Measurements from ENCODE around the gene HSPA1B. TPM values are rescaled to one million over a fixed set of nuclear protein-coding genes. Genes with fewer than 3 reads are reported as not detected.

Gene HSPA1B
- total RNA-seq, 1 experiment from 2014 or later: 214 TPM

DNA sequence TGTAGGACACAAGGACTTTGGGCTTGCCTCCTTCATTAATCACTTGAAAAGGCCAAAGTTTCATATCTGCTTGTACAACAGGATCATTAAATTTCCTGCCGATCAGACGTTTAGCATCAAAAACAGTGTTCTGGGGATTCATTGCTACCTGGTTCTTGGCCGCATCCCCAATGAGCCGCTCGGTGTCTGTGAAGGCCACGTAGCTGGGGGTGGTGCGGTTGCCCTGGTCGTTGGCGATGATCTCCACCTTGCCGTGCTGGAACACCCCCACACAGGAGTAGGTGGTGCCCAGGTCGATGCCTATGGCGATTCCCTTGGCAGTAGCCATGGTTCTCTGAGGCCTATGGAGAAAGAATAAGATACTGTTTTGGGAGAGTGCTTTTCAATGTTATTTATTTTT is 15.9 kb upstream of the HSPA1B start:
- no peaks in the 10 kb centered on the region for H3K27me3 ChIP-seq (ENCODE audit: insufficient read depth, low read length)
- no peak overlapping the region for H3K4me3 ChIP-seq (replicated peaks in 1 of 2; ENCODE audit: low read depth in 1 of 2, low read length in 2 of 2)
- ChIA-PET POLR2A (interaction anchor here (1.6 to 3.3 kb wide), 2 partner anchors 10 to 16 kb away, joined by 4 to 24 read pairs; partner anchors contain the start of gene HSPA1B), RAD21 (ENCODE audit: low non-redundant PET in 1 of 2, low total read pairs in 2 of 2, uncharacterized antibody in 2 of 2, unreplicated experiment in 2 of 2) (no interaction called here), CTCF (no interaction called here)
- H2AFZ ChIP-seq (ENCODE audit: low read depth, low read length, poor library complexity, severe bottlenecking): no peak overlapping the region
- peaks cover 26 to 28% of the 10 kb centered on the region in 2 experiments for H3K4me1 ChIP-seq (ENCODE audit: control insufficient read depth in 1 of 2, insufficient read depth in 2 of 2, low read length in 2 of 2)
- ATAC-seq (no peak), DNase-seq (ENCODE audit: low read depth, low spot score) (no peak)
- no peak overlapping the region for H3K9ac ChIP-seq (ENCODE audit: low read length)
- H3K9me3 ChIP-seq (ENCODE audit: control insufficient read depth in 1 of 2, insufficient read depth in 1 of 2, low read depth in 1 of 2, low read length in 2 of 2): peaks cover 0 to 5% of the 10 kb centered on the region in 2 experiments; a peak in 1 of 4 replicates
- no peak overlapping the region for H3K27ac ChIP-seq (ENCODE audit: low read depth, low read length)
- H3K36me3 ChIP-seq (ENCODE audit: control insufficient read depth in 1 of 2, insufficient read depth in 2 of 2, low read length in 2 of 2): no peaks in the 10 kb centered on the region
- TF ChIP-seq, protein P1, sequence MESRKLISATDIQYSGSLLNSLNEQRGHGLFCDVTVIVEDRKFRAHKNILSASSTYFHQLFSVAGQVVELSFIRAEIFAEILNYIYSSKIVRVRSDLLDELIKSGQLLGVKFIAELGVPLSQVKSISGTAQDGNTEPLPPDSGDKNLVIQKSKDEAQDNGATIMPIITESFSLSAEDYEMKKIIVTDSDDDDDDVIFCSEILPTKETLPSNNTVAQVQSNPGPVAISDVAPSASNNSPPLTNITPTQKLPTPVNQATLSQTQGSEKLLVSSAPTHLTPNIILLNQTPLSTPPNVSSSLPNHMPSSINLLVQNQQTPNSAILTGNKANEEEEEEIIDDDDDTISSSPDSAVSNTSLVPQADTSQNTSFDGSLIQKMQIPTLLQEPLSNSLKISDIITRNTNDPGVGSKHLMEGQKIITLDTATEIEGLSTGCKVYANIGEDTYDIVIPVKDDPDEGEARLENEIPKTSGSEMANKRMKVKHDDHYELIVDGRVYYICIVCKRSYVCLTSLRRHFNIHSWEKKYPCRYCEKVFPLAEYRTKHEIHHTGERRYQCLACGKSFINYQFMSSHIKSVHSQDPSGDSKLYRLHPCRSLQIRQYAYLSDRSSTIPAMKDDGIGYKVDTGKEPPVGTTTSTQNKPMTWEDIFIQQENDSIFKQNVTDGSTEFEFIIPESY (IDR thresholded peaks at IDR 0.05; ENCODE audit: extremely low read depth, insufficient replicate concordance, low read length): no peak
- intact Hi-C loops (cut with micrococcal nuclease): no loop called here
- H3K9me2 ChIP-seq (ENCODE audit: insufficient read depth): no peaks in the 10 kb centered on the region
- no peaks in the 10 kb centered on the region for H4K20me1 ChIP-seq (ENCODE audit: insufficient read depth)
- H3K79me2 ChIP-seq (ENCODE audit: insufficient read depth, low read length): peaks cover 1% of the 10 kb centered on the region
- no peak overlapping the region for H3K4me2 ChIP-seq (ENCODE audit: low read length)
- no TSS peak for BruUV-seq (replicated peaks)

DNA sequence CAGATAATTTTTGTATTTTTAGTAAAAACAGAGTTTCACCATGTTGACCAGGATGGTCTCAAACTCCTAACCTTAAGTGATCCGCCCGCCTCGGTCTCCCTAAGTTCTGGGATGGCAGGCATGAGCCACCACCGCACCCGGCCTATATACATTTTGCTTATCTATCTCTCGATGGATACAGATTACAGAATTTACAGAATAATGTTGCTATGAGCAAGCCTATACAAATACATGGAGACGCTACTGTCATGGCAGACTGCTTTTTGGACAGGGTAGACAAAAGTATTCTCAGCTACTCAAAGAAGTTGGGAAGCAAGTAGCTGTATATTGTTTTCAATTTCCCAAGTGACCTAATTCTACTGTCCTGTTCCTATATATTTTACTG is 14.1 kb upstream of the HSPA1B start:
- Histone ChIP-seq H3K27me3 (ENCODE audit: insufficient read depth, low read length) (no peaks in the 10 kb centered on the region), H3K4me2 (ENCODE audit: low read length) (peak overlapping the region; percentile 79), H3K4me3 (replicated peaks in 1 of 2; ENCODE audit: low read depth in 1 of 2, low read length in 2 of 2) (peak overlapping the region; percentile 32 to 54; a peak in 3 of 4 replicates), H2AFZ (ENCODE audit: low read depth, low read length, poor library complexity, severe bottlenecking) (no peak overlapping the region), H3K4me1 (ENCODE audit: control insufficient read depth in 1 of 2, insufficient read depth in 2 of 2, low read length in 2 of 2) (peaks cover 24% of the 10 kb centered on the region in 2 experiments), H3K79me2 (ENCODE audit: insufficient read depth, low read length) (no peaks in the 10 kb centered on the region), H3K27ac (ENCODE audit: low read depth, low read length) (peak overlapping the region; percentile 78), H3K9me2 (ENCODE audit: insufficient read depth) (no peaks in the 10 kb centered on the region), H3K36me3 (ENCODE audit: control insufficient read depth in 1 of 2, insufficient read depth in 2 of 2, low read length in 2 of 2) (no peaks in the 10 kb centered on the region), H3K9me3 (ENCODE audit: control insufficient read depth in 1 of 2, insufficient read depth in 1 of 2, low read depth in 1 of 2, low read length in 2 of 2) (peaks cover 0 to 5% of the 10 kb centered on the region in 2 experiments; a peak in 1 of 4 replicates), H3K9ac (ENCODE audit: low read length) (peak overlapping the region; percentile 67), H4K20me1 (ENCODE audit: insufficient read depth) (no peaks in the 10 kb centered on the region)
- ChIA-PET CTCF (no interaction called here), RAD21 (ENCODE audit: low non-redundant PET in 1 of 2, low total read pairs in 2 of 2, uncharacterized antibody in 2 of 2, unreplicated experiment in 2 of 2) (no interaction called here), POLR2A (interaction anchor here (3.3 kb wide), 1 partner anchor 14 kb away, joined by 24 read pairs; the partner anchor contains the start of gene HSPA1B)
- DNase-seq (ENCODE audit: low read depth, low spot score) (no peak), ATAC-seq (no peak)
- TF ChIP-seq, protein P2, sequence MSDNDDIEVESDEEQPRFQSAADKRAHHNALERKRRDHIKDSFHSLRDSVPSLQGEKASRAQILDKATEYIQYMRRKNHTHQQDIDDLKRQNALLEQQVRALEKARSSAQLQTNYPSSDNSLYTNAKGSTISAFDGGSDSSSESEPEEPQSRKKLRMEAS (IDR thresholded peaks at IDR 0.05): no peak
- intact Hi-C loops (cut with micrococcal nuclease): no loop called here
- BruUV-seq (replicated peaks): no TSS peak
